ENCODE data around the gene NFATC4. TPM values are rescaled to one million over a fixed set of nuclear protein-coding genes. Genes with fewer than 3 reads are reported as not detected.
A peak's percentile ranks its signal among the peaks of the same experiment; 100 is the strongest.
"Not testable (repeated sequence)": the region's sequence is repeated elsewhere in the genome, so short reads cannot be mapped to it uniquely, and the experiment has no call there.

NFATC4 gene
- total RNA-seq, 2 donors from 2014 or later = not detected

DNA sequence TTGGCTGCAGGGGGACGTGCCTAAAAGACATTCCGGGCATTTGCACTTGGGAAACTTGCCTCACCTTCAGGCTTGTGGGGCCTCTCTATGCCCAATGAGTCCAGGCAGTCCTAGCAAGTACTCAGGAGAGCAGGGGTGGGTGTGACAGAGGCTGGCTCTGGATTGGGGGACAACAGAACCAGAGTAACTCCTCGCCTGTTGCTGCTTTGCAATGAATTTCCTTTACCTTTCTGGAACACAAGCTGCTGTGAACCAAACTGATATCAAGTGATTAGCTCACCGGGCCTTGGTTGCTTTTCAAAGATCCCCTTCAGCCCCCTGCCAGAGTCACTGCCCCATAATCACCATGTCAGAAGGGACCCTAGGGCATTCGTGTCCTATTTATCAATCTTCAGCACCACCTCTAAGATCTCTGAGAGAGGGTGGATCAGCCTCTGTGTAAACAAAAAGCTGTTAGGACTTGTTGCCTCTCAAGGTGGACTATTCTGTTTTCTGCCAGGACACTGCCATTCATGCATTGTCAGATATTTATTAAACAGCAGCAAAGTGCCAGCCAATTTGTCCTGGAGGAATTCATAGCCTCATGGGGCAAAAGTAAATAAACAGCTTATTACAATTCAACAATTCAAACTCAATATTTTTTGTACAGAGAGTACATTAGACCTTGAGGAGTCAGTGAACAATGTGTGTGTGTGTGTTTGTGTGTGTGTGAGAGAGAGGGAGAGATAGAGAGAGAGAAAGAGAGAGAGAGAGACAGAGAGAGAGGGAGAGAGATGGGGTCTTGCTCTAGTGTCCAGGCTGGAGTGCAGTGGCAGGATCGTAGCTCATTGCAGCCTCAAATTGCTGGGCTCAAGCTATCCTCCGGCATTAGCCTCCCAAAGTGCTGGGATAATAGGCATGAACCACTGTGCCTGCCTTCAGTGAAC is 11.3 kb downstream of the NFATC4 start:
- H3K4me1 Mint-ChIP-seq (ENCODE audit: low read depth in 2 of 2) = no peaks in the 10 kb centered on the region
- DNase-seq (ENCODE audit: low spot score) (no peak), ATAC-seq (no peak)

DNA sequence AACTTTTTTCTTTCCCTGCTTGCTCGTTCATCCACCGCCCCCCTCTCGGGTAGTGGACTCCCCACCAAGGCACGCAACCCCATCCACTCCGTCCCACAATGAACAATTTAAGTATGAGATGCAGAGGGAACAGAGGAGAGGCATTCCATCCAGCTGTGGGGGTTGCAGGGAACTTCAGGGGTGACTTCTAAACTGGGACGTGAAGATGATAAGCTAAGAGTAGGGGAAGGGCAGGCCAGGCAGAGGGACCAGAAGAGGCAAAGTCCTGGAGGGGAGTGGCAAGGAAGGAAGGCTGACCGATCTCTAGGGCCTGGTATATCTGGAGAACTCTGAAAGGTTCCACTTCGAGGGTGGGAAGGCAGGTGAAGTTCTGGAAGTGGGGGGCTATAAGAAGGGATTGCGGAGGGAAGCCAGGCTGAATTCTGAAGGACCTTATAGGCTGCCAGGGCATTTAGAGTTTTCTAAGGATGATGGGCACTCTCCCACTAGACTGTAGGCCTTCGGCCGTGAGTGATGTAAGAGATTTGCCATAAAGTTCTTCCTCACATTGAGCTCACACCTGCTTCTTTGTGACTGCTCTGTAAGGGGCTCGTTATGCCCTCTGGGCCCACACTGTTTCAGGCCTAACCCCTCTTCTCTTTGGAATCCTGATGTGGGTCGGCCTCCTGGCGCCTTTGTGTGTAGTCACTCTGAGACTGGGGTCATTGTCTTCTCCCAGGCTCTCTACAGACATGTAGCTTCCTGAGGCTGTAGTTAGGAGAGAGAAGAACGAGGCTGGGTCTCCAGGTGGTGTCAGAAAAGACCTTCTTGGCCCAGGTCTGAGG is 12.1 kb downstream of the NFATC4 start:
- H3K36me3 Mint-ChIP-seq = no peaks in the 10 kb centered on the region
- H3K9me3 Mint-ChIP-seq = no peaks in the 10 kb centered on the region
- ATAC-seq (no peak), DNase-seq (ENCODE audit: low spot score) (no peak)
- H3K4me1 Mint-ChIP-seq (ENCODE audit: low read depth in 2 of 2) = no peaks in the 10 kb centered on the region
- H3K4me3 Mint-ChIP-seq = no peak overlapping the region
- H3K27ac Mint-ChIP-seq = no peak overlapping the region
- peaks cover 5 to 18% of the 10 kb centered on the region in 2 donors for H3K27me3 Mint-ChIP-seq

More for the DNA sequence above, 11.3 kb downstream of the NFATC4 start:
- no peak overlapping the region for H3K27ac Mint-ChIP-seq
- H3K36me3 Mint-ChIP-seq = no peaks in the 10 kb centered on the region
- H3K9me3 Mint-ChIP-seq = no peaks in the 10 kb centered on the region
- peaks cover 4 to 9% of the 10 kb centered on the region in 2 donors for H3K27me3 Mint-ChIP-seq
- H3K4me3 Mint-ChIP-seq = no peak overlapping the region

DNA sequence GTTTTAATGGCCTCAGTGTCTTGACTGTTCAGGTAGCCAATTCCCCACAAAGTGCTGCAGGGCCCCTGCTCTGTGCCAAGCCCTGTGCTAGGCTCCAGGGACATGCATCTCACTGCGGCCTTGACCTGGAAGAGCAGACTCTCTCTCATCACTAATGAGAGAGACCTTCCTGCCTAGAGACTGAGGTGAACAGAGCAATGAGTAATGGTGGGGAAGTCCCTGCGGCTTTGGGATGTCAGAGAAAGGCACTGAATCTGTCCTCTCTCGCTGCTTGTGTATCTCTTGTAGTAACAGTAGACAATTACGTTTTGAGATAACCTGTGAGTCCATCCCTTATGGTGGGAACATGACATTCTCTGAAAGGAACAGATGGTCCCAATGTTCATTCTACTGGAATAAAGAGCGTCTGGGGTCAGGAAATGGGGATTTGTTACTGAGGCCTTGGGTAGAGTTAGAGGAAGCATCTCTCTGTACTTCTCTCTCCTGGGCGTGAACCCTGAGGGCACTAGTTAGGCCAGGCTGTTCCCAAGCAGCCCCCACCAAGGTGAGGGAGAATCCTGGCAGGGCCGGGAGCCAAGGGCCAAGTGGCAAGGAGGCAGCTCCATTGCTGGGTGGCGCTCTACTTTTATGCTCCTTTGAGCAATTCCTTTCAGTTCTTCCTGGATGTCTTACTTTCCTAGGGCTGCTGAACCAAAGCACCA is 13.5 kb downstream of the NFATC4 start:
- H3K4me3 Mint-ChIP-seq = no peak overlapping the region
- ATAC-seq (peak in 1 of 2 donors; percentile 41), DNase-seq (ENCODE audit: low spot score) (no peak)
- H3K27ac Mint-ChIP-seq = no peak overlapping the region
- H3K4me1 Mint-ChIP-seq (ENCODE audit: low read depth in 2 of 2) = no peaks in the 10 kb centered on the region
- H3K9me3 Mint-ChIP-seq = no peaks in the 10 kb centered on the region
- no peaks in the 10 kb centered on the region for H3K36me3 Mint-ChIP-seq
- H3K27me3 Mint-ChIP-seq = peaks cover 8 to 25% of the 10 kb centered on the region in 2 donors

DNA sequence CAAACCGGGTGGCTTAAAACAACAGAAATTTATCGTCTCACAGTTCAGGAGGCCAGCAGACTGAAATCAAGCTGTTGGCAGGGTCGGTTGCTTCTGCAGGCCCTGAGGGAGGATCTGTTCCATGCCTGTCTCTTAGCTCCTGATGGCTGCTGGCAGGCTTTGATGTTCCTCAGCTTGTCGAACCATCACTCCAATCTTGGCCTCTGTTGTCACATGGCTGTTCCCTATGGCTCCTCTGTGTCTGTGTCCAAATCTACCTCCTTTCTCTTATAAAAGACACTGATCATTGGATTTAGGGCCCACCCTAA is 14.0 kb downstream of the NFATC4 start:
- Mint-ChIP-seq H3K4me3 (no peak overlapping the region), H3K4me1 (ENCODE audit: low read depth in 2 of 2) (no peaks in the 10 kb centered on the region), H3K36me3 (no peaks in the 10 kb centered on the region), H3K27me3 (peaks cover 8 to 25% of the 10 kb centered on the region in 2 donors), H3K27ac (no peak overlapping the region), H3K9me3 (no peaks in the 10 kb centered on the region)
- DNase-seq (ENCODE audit: low spot score) = no peak
- ATAC-seq = no peak

DNA sequence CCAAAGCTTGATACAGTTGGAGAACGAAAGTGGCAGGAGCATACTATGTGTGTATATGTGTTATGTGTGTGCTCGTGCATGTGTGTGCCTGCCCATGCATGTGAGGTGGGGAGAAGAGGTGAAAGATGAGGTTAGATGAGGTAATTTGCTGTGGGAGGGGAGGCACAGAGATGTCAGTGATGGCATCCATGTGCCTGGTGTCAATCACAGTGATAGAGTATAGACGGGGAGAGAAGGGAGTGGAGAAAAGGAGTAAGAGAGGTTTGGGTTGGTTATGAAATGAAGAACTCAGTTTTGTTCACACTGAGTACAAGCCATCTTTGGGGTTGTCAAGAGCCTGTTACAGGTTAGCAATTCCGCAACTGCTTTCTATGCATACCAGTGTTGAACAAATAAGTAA is 16.2 kb downstream of the NFATC4 start:
- Mint-ChIP-seq H3K4me1 (ENCODE audit: low read depth in 2 of 2) (no peaks in the 10 kb centered on the region), H3K4me3 (no peak overlapping the region), H3K9me3 (no peaks in the 10 kb centered on the region), H3K27me3 (peaks cover 11 to 40% of the 10 kb centered on the region in 2 donors), H3K27ac (no peak overlapping the region), H3K36me3 (no peaks in the 10 kb centered on the region)
- no peak for ATAC-seq
- DNase-seq (ENCODE audit: low spot score) = no peak

DNA sequence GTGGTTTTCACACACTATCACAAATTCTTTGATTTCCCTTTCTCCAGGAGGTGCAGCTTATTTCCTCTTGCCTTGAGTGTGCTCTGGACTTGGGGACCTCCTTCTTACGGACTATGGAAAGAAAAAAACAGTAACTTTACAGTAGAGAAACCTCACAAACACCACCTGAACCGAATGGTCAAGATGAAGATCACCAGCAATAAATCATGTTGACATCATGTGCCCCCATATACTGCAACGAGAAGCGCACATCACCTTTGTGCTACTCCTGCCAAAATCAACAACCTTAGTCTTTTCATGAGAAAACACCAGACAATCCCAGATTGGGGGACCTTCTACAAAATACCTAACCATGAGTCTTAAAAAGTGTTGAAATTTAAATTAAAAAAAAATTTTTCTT is 17.5 kb downstream of the NFATC4 start:
- Mint-ChIP-seq H3K36me3 (no peaks in the 10 kb centered on the region), H3K4me1 (ENCODE audit: low read depth in 2 of 2) (no peaks in the 10 kb centered on the region), H3K27me3 (peaks cover 11 to 46% of the 10 kb centered on the region in 2 donors), H3K27ac (no peak overlapping the region), H3K9me3 (no peaks in the 10 kb centered on the region), H3K4me3 (no peak overlapping the region)
- DNase-seq (ENCODE audit: low spot score) (no peak), ATAC-seq (no peak)

DNA sequence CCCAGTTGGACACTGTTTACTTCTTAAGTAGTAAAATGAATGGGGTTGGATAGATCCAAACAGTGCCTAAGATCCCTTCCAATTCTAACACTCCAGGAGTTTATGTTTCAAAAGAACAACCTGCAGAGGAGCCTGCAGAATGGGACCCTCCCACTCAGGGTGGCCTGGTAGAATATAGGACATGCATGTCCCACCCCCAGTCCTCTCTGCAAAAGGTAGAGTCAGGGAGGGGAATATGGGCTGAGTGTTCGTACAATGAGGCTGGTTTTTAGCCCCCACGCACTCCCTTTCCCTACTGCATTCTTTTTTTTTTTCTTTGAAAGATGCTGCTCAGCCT is 19.0 kb downstream of the NFATC4 start:
- no peaks in the 10 kb centered on the region for H3K4me1 Mint-ChIP-seq (ENCODE audit: low read depth in 2 of 2)
- H3K27me3 Mint-ChIP-seq = peaks cover 11 to 48% of the 10 kb centered on the region in 2 donors
- no peak for DNase-seq (ENCODE audit: low spot score)
- H3K9me3 Mint-ChIP-seq = no peaks in the 10 kb centered on the region
- no peak overlapping the region for H3K4me3 Mint-ChIP-seq
- no peak for ATAC-seq
- no peak overlapping the region for H3K27ac Mint-ChIP-seq
- no peaks in the 10 kb centered on the region for H3K36me3 Mint-ChIP-seq

DNA sequence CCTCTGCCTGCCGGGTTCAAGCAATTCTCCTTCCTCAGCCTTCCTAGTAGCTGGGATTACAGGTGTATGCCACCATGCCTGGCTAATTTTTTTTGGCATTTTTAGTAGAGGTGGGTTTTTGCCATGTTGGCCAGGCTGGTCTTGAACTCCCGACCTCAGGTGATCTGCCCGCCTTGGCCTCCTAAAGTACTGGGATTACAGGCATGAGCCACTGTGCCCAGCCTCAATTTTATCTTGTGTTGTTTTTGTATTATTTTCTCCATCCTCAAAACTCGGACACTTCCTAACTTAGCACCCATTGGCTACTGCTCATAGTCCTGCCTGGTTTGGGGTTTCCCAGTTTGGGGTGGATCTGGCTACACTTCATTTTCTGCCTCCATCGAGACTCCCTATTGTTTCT is 19.6 kb downstream of the NFATC4 start:
- H3K27me3 Mint-ChIP-seq = peaks cover 14 to 54% of the 10 kb centered on the region in 2 donors
- H3K27ac Mint-ChIP-seq; DNase-seq (ENCODE audit: low spot score); H3K36me3 Mint-ChIP-seq; H3K4me3 Mint-ChIP-seq; H3K4me1 Mint-ChIP-seq (ENCODE audit: low read depth in 2 of 2); H3K9me3 Mint-ChIP-seq; ATAC-seq: not testable (repeated sequence)

DNA sequence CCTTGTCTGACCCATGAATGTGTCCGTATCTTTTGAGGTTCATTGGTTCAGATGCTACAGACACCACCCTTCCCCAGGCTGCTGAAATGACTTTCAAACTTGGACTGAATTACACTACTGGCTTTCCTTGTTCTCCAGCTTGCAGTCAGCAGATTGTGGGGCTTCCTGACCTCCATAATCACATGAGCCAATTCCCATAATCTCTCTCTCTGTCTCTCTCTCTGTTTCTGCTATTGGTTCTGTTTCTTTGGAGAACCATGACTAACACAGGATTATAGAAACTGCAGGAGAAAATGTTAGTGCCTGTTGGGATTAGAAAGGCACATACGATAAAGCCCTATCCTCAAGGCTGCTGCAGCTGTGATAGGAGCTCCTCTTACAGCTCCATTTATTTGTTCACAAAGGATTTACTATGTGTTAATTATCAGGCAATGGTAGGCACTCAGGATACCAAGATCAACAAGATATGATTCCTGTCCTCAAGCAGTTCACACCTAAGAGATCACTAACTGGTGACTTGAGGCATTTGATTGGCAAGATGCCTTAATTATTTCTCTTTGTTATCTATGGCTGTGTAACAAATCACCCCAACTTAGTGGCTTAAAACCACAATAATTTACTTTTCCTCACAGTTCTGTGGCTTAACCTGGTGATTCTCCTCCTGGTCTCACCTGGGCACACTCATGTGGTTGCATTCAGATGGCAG is 20.6 kb downstream of the NFATC4 start:
- Mint-ChIP-seq H3K27ac (no peak overlapping the region), H3K9me3 (no peaks in the 10 kb centered on the region), H3K4me3 (no peak overlapping the region), H3K36me3 (no peaks in the 10 kb centered on the region), H3K4me1 (ENCODE audit: low read depth in 2 of 2) (no peaks in the 10 kb centered on the region), H3K27me3 (peaks cover 14 to 54% of the 10 kb centered on the region in 2 donors)
- ATAC-seq (no peak), DNase-seq (ENCODE audit: low spot score) (no peak)

DNA sequence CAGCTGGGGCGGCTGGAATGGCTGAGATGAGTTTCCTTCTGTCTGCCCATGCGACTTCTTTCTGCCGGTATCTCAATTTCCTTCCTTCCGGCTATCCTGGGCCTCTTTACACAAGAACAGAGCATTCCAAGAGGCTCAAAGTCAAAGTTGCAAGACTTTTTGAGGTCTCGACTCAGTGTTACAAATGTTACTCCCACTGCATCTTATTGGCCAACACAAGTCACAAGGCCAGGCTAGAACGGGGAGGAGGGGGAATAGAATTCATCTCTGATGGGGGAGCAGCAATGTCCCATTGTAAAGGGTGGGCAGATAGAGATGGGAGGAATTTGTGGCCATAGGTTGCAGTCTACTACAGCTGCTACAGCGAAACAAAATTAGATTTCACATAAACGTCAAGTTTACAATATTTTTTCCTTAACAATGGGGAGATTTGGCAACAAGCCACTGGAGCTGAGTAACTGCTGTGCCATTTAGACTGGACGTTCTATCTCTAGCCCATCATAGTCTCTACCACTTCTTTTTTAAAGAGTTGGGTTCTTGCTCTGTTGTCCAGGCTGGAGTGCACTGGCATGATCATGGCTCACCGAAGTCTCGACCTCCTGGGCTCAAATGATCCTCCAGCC is 21.4 kb downstream of the NFATC4 start:
- no peak overlapping the region for H3K4me3 Mint-ChIP-seq
- H3K4me1 Mint-ChIP-seq (ENCODE audit: low read depth in 2 of 2) = no peaks in the 10 kb centered on the region
- no peak overlapping the region for H3K27ac Mint-ChIP-seq
- DNase-seq (ENCODE audit: low spot score) (no peak), ATAC-seq (no peak)
- no peaks in the 10 kb centered on the region for H3K36me3 Mint-ChIP-seq
- H3K27me3 Mint-ChIP-seq = peaks cover 9 to 47% of the 10 kb centered on the region in 2 donors
- H3K9me3 Mint-ChIP-seq = no peaks in the 10 kb centered on the region

DNA sequence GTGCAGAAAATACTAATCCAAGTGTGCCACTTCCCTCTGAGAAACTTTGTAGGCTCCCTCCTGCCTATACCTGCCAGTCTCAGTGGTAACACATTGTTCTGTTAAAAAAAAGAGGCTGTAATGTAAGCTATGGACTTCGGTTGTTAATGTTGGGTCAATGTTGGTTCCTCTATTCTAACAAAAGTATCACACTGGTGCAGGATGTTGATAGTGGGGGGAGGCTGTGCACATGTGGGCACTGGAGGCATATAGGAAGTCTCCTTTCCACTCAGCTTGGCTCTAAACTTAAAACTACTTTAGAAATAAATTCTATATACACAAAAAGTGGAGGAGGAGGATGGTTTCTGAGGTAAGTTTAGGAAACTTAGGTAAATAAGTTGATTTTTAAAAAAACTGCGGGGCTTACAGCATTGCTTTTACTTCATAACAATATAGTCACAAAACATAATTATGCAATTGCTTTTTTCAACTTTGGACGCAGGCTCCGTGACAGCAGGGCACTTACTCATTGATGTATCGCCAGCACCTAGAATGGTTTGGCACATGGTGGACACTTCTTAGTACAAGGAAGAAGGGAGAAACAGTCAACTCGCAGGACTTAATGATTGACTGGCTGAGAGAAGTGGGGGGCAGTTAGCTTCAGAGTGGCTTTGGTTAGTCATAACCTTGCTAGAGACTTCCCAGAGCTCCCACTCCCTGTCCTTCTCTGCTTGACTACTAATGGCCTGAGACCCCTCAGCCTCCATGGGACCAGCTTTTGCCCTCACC is 22.9 kb downstream of the NFATC4 start:
- peaks cover 2 to 3% of the 10 kb centered on the region in 2 donors for H3K4me1 Mint-ChIP-seq (ENCODE audit: low read depth in 2 of 2)
- H3K4me3 Mint-ChIP-seq = no peak overlapping the region
- H3K27me3 Mint-ChIP-seq = peaks cover 6 to 32% of the 10 kb centered on the region in 2 donors
- no peak for ATAC-seq
- no peaks in the 10 kb centered on the region for H3K36me3 Mint-ChIP-seq
- no peaks in the 10 kb centered on the region for H3K9me3 Mint-ChIP-seq
- no peak overlapping the region for H3K27ac Mint-ChIP-seq
- no peak for DNase-seq (ENCODE audit: low spot score)

DNA sequence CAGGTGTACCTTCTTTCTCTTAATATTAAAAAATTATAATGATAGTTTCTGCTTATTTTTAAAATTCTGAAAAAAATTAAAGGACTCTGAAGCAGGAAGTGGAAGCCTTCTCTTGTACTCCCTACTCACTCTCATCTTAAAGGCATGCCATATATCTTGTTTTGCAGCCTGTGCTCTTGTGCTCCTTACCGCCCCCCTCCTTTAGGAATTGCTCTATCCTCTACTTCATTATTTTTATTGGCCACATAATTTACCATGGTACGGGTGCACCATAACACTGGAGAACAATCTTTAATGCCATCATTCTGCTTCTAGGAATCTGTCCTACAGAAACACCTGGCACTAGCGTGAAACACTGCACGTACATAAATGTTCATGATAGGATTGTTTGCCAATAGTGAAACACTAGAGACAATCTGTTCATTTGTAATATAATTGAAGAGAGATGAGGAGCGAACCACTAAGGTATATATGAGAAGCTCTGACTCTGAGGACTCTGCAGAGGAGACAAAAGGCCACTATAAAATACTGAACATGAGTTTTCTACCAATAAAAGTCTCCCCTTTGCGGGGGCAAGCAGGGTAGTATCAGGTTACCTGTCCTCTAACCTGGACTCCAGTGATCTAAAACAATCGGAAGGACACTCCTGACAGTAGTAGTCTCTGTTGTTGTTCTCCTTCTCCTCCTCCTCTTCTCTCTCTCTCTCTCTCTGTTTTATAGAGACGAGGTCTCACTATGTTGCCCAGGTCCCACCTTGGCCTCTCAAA is 24.5 kb downstream of the NFATC4 start:
- Mint-ChIP-seq H3K27ac (no peak overlapping the region), H3K9me3 (no peaks in the 10 kb centered on the region), H3K4me3 (no peak overlapping the region), H3K27me3 (peaks cover 6 to 32% of the 10 kb centered on the region in 2 donors), H3K4me1 (ENCODE audit: low read depth in 2 of 2) (peaks cover 4 to 5% of the 10 kb centered on the region in 2 donors), H3K36me3 (no peaks in the 10 kb centered on the region)
- DNase-seq (ENCODE audit: low spot score) = no peak
- ATAC-seq = no peak
